ENCODE measurements around the gene MCF2L.
"Not testable (repeated sequence)": the region's sequence is repeated elsewhere in the genome, so short reads cannot be mapped to it uniquely, and the experiment has no call there.

The MCF2L gene

DNA sequence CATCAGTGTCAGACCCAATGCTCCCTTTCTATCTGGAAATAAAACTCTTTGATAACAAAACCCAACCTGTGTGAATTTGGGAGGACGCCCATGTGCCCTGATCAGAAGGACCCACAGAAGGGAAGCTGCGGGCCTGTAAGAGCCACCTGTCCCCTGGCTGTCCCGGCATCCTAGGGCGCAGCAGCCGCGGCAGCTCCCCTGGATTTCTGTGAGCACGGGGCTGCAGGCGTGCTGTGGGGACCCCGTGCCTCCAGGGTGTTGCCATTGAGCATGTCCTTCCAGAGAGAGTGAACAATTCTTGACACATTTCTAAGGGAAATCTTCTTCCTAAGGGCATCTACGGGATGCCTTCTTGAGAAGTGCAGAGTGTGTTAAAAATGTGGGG is 60.0 kb downstream of the MCF2L start:
- Mint-ChIP-seq H3K4me1 (ENCODE audit: low read depth) (no peaks in the 10 kb centered on the region), H3K4me3 (no peak overlapping the region), H3K27me3 (no peaks in the 10 kb centered on the region), H3K36me3 (ENCODE audit: low read depth) (no peaks in the 10 kb centered on the region), H3K9me3 (no peaks in the 10 kb centered on the region), H3K27ac (no peak overlapping the region)

GRCh38 chr13:113029487-113030258 is 60.7 kb downstream of the MCF2L start:
- H3K4me3 Mint-ChIP-seq = no peak overlapping the region
- no peaks in the 10 kb centered on the region for H3K9me3 Mint-ChIP-seq
- H3K27me3 Mint-ChIP-seq = no peaks in the 10 kb centered on the region
- H3K4me1 Mint-ChIP-seq (ENCODE audit: low read depth) = no peaks in the 10 kb centered on the region
- H3K36me3 Mint-ChIP-seq (ENCODE audit: low read depth) = no peaks in the 10 kb centered on the region
- H3K27ac Mint-ChIP-seq = no peak overlapping the region

GRCh38 chr13:113030259-113030640 is 61.2 kb downstream of the MCF2L start:
- H3K27me3 Mint-ChIP-seq; H3K27ac Mint-ChIP-seq; H3K4me3 Mint-ChIP-seq; H3K4me1 Mint-ChIP-seq (ENCODE audit: low read depth); H3K36me3 Mint-ChIP-seq (ENCODE audit: low read depth); H3K9me3 Mint-ChIP-seq: not testable (repeated sequence)

GRCh38 chr13:113031465-113031864 is 62.5 kb downstream of the MCF2L start:
- Mint-ChIP-seq H3K27me3 (no peaks in the 10 kb centered on the region), H3K27ac (no peak overlapping the region), H3K4me1 (ENCODE audit: low read depth) (no peaks in the 10 kb centered on the region), H3K4me3 (no peak overlapping the region), H3K36me3 (ENCODE audit: low read depth) (no peaks in the 10 kb centered on the region), H3K9me3 (no peaks in the 10 kb centered on the region)

DNA sequence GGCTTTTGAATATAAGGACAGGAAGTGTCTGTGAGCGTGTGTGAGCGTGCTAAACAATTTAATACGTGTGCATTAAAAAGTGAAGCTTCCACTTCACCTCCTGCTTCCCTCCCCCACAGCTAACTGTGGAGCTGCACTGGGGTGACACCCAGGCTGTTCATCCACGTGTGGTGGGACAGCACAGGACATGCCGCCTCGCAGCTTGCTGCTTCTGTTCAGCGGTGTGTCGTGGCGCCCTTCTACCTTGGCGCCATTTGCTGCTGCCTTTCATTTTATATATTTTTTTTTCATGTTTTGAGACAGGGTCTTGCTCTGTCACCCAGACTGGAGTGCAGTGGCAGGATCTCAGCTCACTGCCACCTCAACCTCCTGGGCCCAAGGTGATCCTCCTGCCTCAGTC is 63.3 kb downstream of the MCF2L start:
- no peak overlapping the region for H3K4me3 Mint-ChIP-seq
- no peaks in the 10 kb centered on the region for H3K4me1 Mint-ChIP-seq (ENCODE audit: low read depth)
- H3K27me3 Mint-ChIP-seq = no peaks in the 10 kb centered on the region
- no peaks in the 10 kb centered on the region for H3K36me3 Mint-ChIP-seq (ENCODE audit: low read depth)
- no peak overlapping the region for H3K27ac Mint-ChIP-seq
- H3K9me3 Mint-ChIP-seq = no peaks in the 10 kb centered on the region

DNA sequence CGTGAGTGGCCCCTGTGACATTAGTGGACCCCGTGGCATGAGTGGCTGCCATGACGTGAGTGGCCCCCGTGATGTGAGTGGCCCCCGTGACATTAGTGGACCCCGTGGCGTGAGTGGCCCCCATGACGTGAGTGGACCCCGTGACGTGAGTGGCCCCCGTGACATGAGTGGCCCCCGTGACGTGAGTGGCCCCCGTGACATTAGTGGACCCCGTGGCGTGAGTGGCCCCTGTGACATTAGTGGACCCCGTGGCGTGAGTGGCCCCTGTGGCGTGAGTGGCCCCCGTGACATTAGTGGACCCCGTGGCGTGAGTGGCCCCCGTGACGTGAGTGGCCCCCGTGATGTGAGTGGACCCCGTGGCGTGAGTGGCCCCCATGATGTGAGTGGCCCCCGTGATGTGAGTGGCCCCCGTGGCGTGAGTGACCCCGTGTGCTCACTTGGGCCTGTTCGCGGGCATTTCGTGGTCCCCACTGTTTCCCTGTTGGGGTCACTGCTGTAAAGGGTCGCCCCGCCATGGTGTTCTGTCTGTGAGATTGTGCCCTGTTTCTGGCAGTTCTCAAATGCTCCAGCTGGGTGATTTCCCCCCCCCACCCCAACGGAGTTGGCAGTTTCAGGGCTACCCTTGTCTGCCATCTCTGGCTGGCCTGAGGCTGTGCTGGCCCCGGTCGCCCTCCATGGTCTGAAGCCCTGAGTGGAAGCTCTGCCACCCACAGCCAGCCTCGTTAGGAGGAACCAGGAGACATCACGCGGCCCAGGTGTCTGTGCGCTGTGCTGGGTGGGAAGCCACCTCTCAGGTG is 64.2 kb downstream of the MCF2L start:
- Mint-ChIP-seq H3K9me3 (no peaks in the 10 kb centered on the region), H3K27ac (no peak overlapping the region), H3K4me1 (ENCODE audit: low read depth) (no peaks in the 10 kb centered on the region), H3K36me3 (ENCODE audit: low read depth) (no peaks in the 10 kb centered on the region), H3K27me3 (no peaks in the 10 kb centered on the region), H3K4me3 (no peak overlapping the region)

DNA sequence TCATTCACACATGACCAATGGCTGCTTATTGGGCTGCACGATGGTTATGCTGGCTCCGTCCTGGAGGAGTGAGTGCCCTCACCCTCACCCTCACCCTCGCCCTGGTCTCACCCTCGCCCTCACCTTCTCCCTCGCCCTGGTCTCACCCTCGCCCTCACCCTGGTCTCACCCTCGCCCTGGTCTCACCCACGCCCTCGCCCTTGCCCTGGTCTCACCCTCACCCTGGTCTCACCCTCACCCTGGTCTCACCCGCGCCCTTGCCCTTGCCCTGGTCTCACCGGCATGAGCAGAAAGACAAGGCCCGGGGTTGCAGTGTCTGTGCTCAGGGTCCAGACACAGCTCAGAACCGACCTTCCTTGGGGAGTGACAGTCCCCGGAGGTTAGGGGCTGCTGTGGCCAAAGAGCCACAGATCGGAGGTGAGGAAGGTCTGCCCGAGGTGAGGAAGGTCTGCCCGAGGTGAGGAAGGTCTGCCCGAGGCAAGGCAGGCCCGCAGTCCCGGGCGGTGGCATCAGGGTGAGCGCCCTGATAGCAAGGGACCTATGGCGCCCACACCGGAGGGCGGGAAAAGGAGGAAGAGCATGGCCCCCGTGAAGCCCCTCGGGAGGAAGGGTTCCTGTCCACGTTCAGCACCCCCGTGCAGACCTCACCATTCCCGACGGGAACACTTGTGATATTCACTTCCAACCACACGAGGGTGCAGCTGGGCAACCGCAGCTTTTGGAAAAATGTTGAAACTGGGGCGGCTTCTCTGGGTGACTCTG is 65.6 kb downstream of the MCF2L start:
- no peaks in the 10 kb centered on the region for H3K27me3 Mint-ChIP-seq
- no peaks in the 10 kb centered on the region for H3K4me1 Mint-ChIP-seq (ENCODE audit: low read depth)
- no peak overlapping the region for H3K27ac Mint-ChIP-seq
- no peak overlapping the region for H3K4me3 Mint-ChIP-seq
- no peaks in the 10 kb centered on the region for H3K36me3 Mint-ChIP-seq (ENCODE audit: low read depth)
- H3K9me3 Mint-ChIP-seq = no peaks in the 10 kb centered on the region

DNA sequence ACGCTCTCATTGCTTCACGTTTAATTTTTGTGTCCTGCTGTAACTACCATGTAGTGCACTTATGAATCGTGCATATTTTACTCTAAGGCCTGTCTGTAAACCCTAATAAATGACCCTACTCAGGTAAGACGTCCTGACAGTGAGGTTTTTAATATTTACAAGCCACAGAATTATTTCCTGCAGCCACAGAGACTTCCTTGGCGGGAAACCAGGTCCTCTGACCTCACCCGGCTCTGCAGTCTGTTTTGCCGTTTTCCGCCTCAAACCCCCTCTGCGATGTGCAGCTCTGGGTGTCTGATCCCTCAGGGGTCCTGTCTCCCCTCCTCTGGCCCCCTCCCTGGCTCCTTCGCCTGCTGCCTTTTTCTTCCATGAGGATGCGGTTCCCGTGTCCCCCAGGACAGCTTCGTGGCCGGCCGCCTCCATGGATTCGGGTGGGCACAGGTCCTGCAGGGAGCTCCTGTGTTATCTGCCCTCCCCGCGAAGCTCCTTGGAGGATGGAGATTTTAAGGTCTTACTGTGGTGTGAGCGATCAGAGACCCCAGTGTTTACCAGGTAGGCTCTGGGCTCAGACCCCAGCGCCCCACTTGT is 66.3 kb downstream of the MCF2L start:
- Mint-ChIP-seq H3K9me3 (no peaks in the 10 kb centered on the region), H3K36me3 (ENCODE audit: low read depth) (no peaks in the 10 kb centered on the region), H3K4me1 (ENCODE audit: low read depth) (no peaks in the 10 kb centered on the region), H3K27ac (no peak overlapping the region), H3K4me3 (no peak overlapping the region), H3K27me3 (no peaks in the 10 kb centered on the region)

DNA sequence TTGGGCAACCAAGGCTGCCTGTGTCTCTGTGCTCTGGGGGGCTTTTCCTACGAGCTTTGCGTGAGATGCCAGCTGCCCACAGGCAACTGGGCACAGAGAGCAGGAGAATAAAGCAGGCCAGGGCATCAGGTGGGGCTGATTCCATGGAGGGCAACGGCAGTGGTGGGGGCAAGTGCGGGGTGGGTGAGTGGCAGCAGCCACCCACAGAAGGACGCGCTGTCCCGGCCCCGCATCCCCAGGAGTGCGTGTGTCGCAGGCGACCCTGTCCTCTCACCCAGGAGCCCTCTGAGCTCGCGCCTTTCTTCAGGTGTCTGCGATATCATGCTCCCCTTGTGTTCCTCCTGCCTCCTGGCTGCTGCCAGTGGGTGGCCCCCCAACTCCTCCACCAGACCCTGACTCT is 67.4 kb downstream of the MCF2L start:
- no peak overlapping the region for H3K4me3 Mint-ChIP-seq
- H3K36me3 Mint-ChIP-seq (ENCODE audit: low read depth) = no peaks in the 10 kb centered on the region
- no peaks in the 10 kb centered on the region for H3K9me3 Mint-ChIP-seq
- no peak overlapping the region for H3K27ac Mint-ChIP-seq
- H3K4me1 Mint-ChIP-seq (ENCODE audit: low read depth) = no peaks in the 10 kb centered on the region
- H3K27me3 Mint-ChIP-seq = no peaks in the 10 kb centered on the region

DNA sequence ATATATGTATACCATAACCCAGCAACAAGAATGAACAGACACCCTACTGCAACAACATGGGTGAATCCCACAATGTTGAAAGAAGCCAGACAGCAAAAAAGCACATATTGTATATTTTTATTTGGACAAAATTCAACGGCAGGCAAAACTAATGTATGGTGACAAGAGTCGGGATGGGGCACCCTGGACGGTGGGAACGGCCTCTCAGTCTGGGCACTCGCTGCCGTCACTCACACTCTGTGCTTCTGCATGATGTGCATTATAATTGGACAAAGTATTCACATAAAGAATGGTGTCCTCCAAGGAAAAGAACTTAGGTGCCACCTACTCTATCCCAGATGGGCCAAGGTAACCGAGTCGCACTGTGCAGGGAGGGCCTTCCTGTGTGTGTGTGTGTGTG is 71.0 kb downstream of the MCF2L start:
- H3K36me3 Mint-ChIP-seq (ENCODE audit: low read depth) = no peaks in the 10 kb centered on the region

DNA sequence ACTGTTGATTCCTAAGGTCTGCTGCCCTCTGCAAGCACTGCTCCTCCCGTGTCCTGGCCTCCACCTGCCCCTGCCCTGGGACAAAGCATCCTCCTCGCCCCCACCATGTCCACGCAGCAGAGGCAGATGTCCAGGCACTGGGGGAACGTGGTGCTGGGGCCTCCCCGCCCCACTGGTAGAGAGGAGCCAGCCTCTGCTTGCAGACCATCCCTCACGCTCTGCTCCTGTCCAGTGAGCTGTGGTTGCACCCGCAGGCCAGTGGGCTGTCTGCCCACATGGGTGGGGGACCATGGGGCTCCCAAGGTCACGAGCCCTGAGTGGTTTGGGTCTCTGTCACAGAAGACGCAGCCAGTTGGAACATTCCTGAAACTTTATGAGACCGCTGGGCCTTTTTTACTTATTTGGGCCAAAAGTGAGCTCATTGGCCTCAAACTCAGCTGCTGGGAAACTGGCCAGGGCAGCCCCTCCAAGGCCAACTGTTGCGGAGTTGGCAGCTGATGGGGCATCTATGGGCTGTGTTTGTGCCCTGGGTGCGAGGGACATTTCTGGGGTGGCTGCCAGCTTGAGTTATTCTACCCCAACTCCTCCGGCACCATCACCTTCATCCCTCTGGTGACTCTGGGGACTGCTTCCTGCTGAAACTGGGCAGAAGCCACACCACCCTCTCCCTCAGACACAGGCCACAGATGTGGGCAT is 71.7 kb downstream of the MCF2L start:
- H3K4me1 Mint-ChIP-seq (ENCODE audit: low read depth) = no peaks in the 10 kb centered on the region
- H3K27ac Mint-ChIP-seq = no peak overlapping the region

More for the DNA sequence above, 71.0 kb downstream of the MCF2L start:
- Mint-ChIP-seq H3K9me3 (no peaks in the 10 kb centered on the region), H3K4me1 (ENCODE audit: low read depth) (no peaks in the 10 kb centered on the region), H3K27ac (no peak overlapping the region), H3K4me3 (no peak overlapping the region), H3K27me3 (no peaks in the 10 kb centered on the region)

GRCh38 chr13:113041293-113041690 is 72.3 kb downstream of the MCF2L start:
- Mint-ChIP-seq H3K4me1 (ENCODE audit: low read depth) (no peaks in the 10 kb centered on the region), H3K27ac (no peak overlapping the region), H3K4me3 (no peak overlapping the region), H3K9me3 (no peaks in the 10 kb centered on the region), H3K36me3 (ENCODE audit: low read depth) (no peaks in the 10 kb centered on the region), H3K27me3 (no peaks in the 10 kb centered on the region)

More for the DNA sequence above, 71.7 kb downstream of the MCF2L start:
- Mint-ChIP-seq H3K9me3 (no peaks in the 10 kb centered on the region), H3K27me3 (no peaks in the 10 kb centered on the region), H3K36me3 (ENCODE audit: low read depth) (no peaks in the 10 kb centered on the region), H3K4me3 (no peak overlapping the region)

- Mint-ChIP-seq H3K4me1 (ENCODE audit: low read depth) (no peaks in the 10 kb centered on the region), H3K36me3 (ENCODE audit: low read depth) (no peaks in the 10 kb centered on the region), H3K4me3 (no peak overlapping the region), H3K9me3 (no peaks in the 10 kb centered on the region), H3K27ac (no peak overlapping the region), H3K27me3 (no peaks in the 10 kb centered on the region)
Observed at GRCh38 chr13:113041896-113042295, 72.9 kb downstream of the MCF2L start.

DNA sequence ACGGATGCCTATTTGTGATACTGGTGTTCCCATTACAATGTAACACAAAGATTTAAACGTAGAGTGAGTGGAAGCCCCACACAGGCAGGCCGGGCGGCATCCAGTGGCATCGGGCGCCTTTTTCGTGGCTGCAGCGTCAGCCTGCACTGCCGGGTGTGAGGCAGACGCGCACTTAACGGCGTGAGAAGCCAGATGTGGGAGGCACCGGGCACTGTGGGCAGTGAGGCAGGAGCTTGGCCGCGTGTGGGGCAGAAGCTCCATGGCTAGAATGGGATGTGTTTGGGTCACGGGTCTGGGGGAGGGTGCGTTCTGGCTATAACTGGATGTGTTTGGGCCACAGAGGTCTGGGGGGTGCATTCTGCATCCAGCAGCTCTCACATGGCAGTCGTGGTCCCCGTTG is 73.4 kb downstream of the MCF2L start:
- H3K36me3 Mint-ChIP-seq (ENCODE audit: low read depth) = no peaks in the 10 kb centered on the region
- H3K4me1 Mint-ChIP-seq (ENCODE audit: low read depth) = no peaks in the 10 kb centered on the region
- no peaks in the 10 kb centered on the region for H3K27me3 Mint-ChIP-seq
- H3K27ac Mint-ChIP-seq = no peak overlapping the region
- H3K4me3 Mint-ChIP-seq = no peak overlapping the region
- H3K9me3 Mint-ChIP-seq = no peaks in the 10 kb centered on the region

Measured in stimulated activated naive CD8-positive, alpha-beta T cell treated with anti-CD3 and anti-CD28 coated beads, Interleukin-15, Interleukin-2, amounts not matched to agents 100 ng/mL and 50 ng/mL, for 24 hours (primary cell).